GM12891 (cell line): ENCODE measurements around the gene CDKN2B.
"Not testable (repeated sequence)": the region's sequence is repeated elsewhere in the genome, so short reads cannot be mapped to it uniquely, and the experiment has no call there.

Experiments
- DNase-seq: peaks from one replicate; pipeline ENCODE4 v3.0.0; 2011; ENCODE audit warnings: low spot score; ENCODE audit not compliant: insufficient read length
- FAIRE-seq: peaks from 2 replicates; lab custom pipeline; 2011; peaks lifted over from hg19 to GRCh38; lab: Jason Lieb, UNC
- PAX5 ChIP-seq: IDR thresholded peaks from 2 replicates; pipeline ENCODE4 v1.6.1; 2011; ENCODE audit warnings: low read length, moderate library complexity, mild to moderate bottlenecking; ENCODE audit not compliant: insufficient read depth, severe bottlenecking
- POLR2A ChIP-seq: IDR thresholded peaks from 2 replicates; pipeline ENCODE4 v1.6.1; 2011; ENCODE audit warnings: low read depth, low read length, control low read depth
- POLR2AphosphoS5 ChIP-seq: IDR thresholded peaks from 2 replicates; pipeline ENCODE4 v1.6.1; 2011; ENCODE audit warnings: low read depth, low read length, control low read depth
- POU2F2 ChIP-seq: IDR thresholded peaks from 2 replicates; pipeline ENCODE4 v1.6.1; 2011; ENCODE audit warnings: low read depth, mild to moderate bottlenecking, control low read depth, low read length, moderate library complexity
- SPI1 ChIP-seq: IDR thresholded peaks from 2 replicates; pipeline ENCODE4 v1.6.1; 2011; ENCODE audit warnings: low read depth, low read length, control low read depth
- TAF1 ChIP-seq: IDR thresholded peaks from 2 replicates; pipeline ENCODE4 v1.6.1; 2011; ENCODE audit warnings: low read depth, low read length, control low read depth

CDKN2B gene

GRCh38 chr9:21964925-21965385 is 44.1 kb downstream of the CDKN2B start:
- TF ChIP-seq TAF1 (no peak), POU2F2 (no peak), POLR2A (no peak), PAX5 (no peak), POLR2AphosphoS5 (no peak), SPI1 (no peak)
- no peak for FAIRE-seq
- no peak for DNase-seq

GRCh38 chr9:21961569-21961968 is 47.5 kb downstream of the CDKN2B start:
- FAIRE-seq: no peak
- no peak for DNase-seq
- TF ChIP-seq POLR2A: no peak
- no peak for TF ChIP-seq TAF1
- no peak for TF ChIP-seq SPI1
- no peak for TF ChIP-seq POU2F2
- no peak for TF ChIP-seq POLR2AphosphoS5
- no peak for TF ChIP-seq PAX5

- DNase-seq, FAIRE-seq: not testable (repeated sequence)
These were observed 49.8 kb downstream of the CDKN2B start for GRCh38 chr9:21959268-21959667.

- no peak for FAIRE-seq
- TF ChIP-seq POLR2A (no peak), TAF1 (no peak), PAX5 (no peak)
- no peak for DNase-seq
These were observed 50.3 kb downstream of the CDKN2B start for GRCh38 chr9:21958833-21959232.
